HEK293 (cell line): ENCODE measurements around the gene AP2M1.

ENCODE experiments used
- GFI1B ChIP-seq: fragments of 450-650 bp; formaldehyde crosslinking; IDR thresholded peaks from 2 replicates; pipeline ENCODE4 v1.5.1; 2016; ENCODE audit warnings: missing biosample characterization, missing genetic modification characterization
- IKZF3 ChIP-seq: fragments of 450-650 bp; IDR thresholded peaks from 2 replicates; pipeline ENCODE4 v1.5.0; 2018; ENCODE audit warnings: missing biosample characterization, mild to moderate bottlenecking, missing genetic modification characterization, moderate library complexity
- KLF8 ChIP-seq: fragments of 450-650 bp; formaldehyde crosslinking; IDR thresholded peaks from 2 replicates; pipeline ENCODE4 v1.5.1; 2016; ENCODE audit warnings: missing biosample characterization, missing genetic modification characterization
- PRDM10 ChIP-seq: fragments of 450-650 bp; formaldehyde crosslinking; IDR thresholded peaks from 2 replicates; pipeline ENCODE4 v1.5.1; 2016; ENCODE audit warnings: missing biosample characterization, missing genetic modification characterization
- SP3 ChIP-seq: fragments of 450-650 bp; formaldehyde crosslinking; IDR thresholded peaks from 2 replicates; pipeline ENCODE4 v1.5.1; 2016; ENCODE audit warnings: missing biosample characterization, missing genetic modification characterization
- TRIM28 ChIP-seq: IDR thresholded peaks from 2 replicates; pipeline ENCODE4 v1.6.1; 2011; ENCODE audit warnings: low read length, control low read depth, borderline replicate concordance
- YY1 ChIP-seq: fragments of 450-650 bp; formaldehyde crosslinking; IDR thresholded peaks from 2 replicates; pipeline ENCODE4 v1.5.1; 2018; ENCODE audit warnings: missing biosample characterization, missing genetic modification characterization
- YY2 ChIP-seq: fragments of 450-650 bp; formaldehyde crosslinking; IDR thresholded peaks from 2 replicates; pipeline ENCODE4 v1.5.1; 2016; ENCODE audit warnings: missing biosample characterization, missing genetic modification characterization
- ZBTB1 ChIP-seq: fragments of 450-650 bp; formaldehyde crosslinking; IDR thresholded peaks from 2 replicates; pipeline ENCODE4 v1.5.1; 2016; ENCODE audit warnings: missing biosample characterization, missing genetic modification characterization
- ZBTB20 ChIP-seq: fragments of 450-650 bp; formaldehyde crosslinking; IDR thresholded peaks from 2 replicates; pipeline ENCODE4 v1.5.1; 2016; ENCODE audit warnings: missing biosample characterization, missing genetic modification characterization
- ZBTB8A ChIP-seq: fragments of 450-650 bp; formaldehyde crosslinking; IDR thresholded peaks from 2 replicates; pipeline ENCODE4 v1.5.1; 2016; ENCODE audit warnings: missing biosample characterization, missing genetic modification characterization
- ZFHX2 ChIP-seq: fragments of 450-650 bp; formaldehyde crosslinking; conservative IDR thresholded peaks from 2 replicates; pipeline ENCODE4 v1.5.1; 2016; ENCODE audit warnings: missing biosample characterization, missing genetic modification characterization
- ZNF19 ChIP-seq: fragments of 450-650 bp; formaldehyde crosslinking; IDR thresholded peaks from 2 replicates; pipeline ENCODE4; 2016; ENCODE audit warnings: missing biosample characterization, missing genetic modification characterization, low read depth
- ZNF221 ChIP-seq: fragments of 450-650 bp; formaldehyde crosslinking; IDR thresholded peaks from 2 replicates; pipeline ENCODE4 v1.5.1; 2017; ENCODE audit warnings: missing biosample characterization, missing genetic modification characterization, borderline replicate concordance
- ZNF350 ChIP-seq: fragments of 450-650 bp; formaldehyde crosslinking; IDR thresholded peaks from 2 replicates; pipeline ENCODE4 v1.5.0; 2017; ENCODE audit warnings: missing biosample characterization, mild to moderate bottlenecking, missing genetic modification characterization
- ZNF362 ChIP-seq: fragments of 450-650 bp; formaldehyde crosslinking; IDR thresholded peaks from 2 replicates; pipeline ENCODE4 v1.5.1; 2016; ENCODE audit warnings: missing biosample characterization, missing genetic modification characterization
- ZNF366 ChIP-seq: fragments of 450-650 bp; formaldehyde crosslinking; conservative IDR thresholded peaks from 2 replicates; pipeline ENCODE4 v1.5.1; 2016; ENCODE audit warnings: missing biosample characterization, missing genetic modification characterization
- ZNF423 ChIP-seq: fragments of 450-650 bp; formaldehyde crosslinking; IDR thresholded peaks from 2 replicates; pipeline ENCODE4 v1.5.1; 2016; ENCODE audit warnings: missing biosample characterization, missing genetic modification characterization
- ZNF501 ChIP-seq: fragments of 450-650 bp; formaldehyde crosslinking; IDR thresholded peaks from 2 replicates; pipeline ENCODE4 v1.5.1; 2016; ENCODE audit warnings: missing biosample characterization, missing genetic modification characterization
- ZNF610 ChIP-seq: fragments of 450-650 bp; formaldehyde crosslinking; IDR thresholded peaks from 2 replicates; pipeline ENCODE4 v1.5.1; 2016; ENCODE audit warnings: missing biosample characterization, missing genetic modification characterization, borderline replicate concordance
- ZNF658 ChIP-seq: fragments of 450-650 bp; formaldehyde crosslinking; IDR thresholded peaks from 2 replicates; pipeline ENCODE4; 2016; ENCODE audit warnings: missing biosample characterization, missing genetic modification characterization
- ZNF701 ChIP-seq: fragments of 450-650 bp; formaldehyde crosslinking; IDR thresholded peaks from 2 replicates; pipeline ENCODE4 v1.5.1; 2016; ENCODE audit warnings: missing biosample characterization, missing genetic modification characterization
- ZNF777 ChIP-seq: fragments of 450-650 bp; formaldehyde crosslinking; IDR thresholded peaks from 2 replicates; pipeline ENCODE4 v1.5.1; 2017; ENCODE audit warnings: missing biosample characterization, missing genetic modification characterization, borderline replicate concordance
- ZNF791 ChIP-seq: fragments of 450-650 bp; formaldehyde crosslinking; IDR thresholded peaks from 2 replicates; pipeline ENCODE4 v1.5.1; 2016; ENCODE audit warnings: missing biosample characterization, missing genetic modification characterization
- ZNF843 ChIP-seq: fragments of 450-650 bp; formaldehyde crosslinking; IDR thresholded peaks from 2 replicates; pipeline ENCODE4 v1.5.1; 2016; ENCODE audit warnings: missing biosample characterization, missing genetic modification characterization
- TF ChIP-seq, protein P1 (sequence below): fragments of 450-650 bp; formaldehyde crosslinking; IDR thresholded peaks from 2 replicates; pipeline ENCODE4 v1.5.1; 2016; ENCODE audit warnings: missing biosample characterization, missing genetic modification characterization
- TF ChIP-seq, protein P2 (sequence below): fragments of 450-650 bp; formaldehyde crosslinking; IDR thresholded peaks from 2 replicates; pipeline ENCODE4 v1.5.1; 2016; ENCODE audit warnings: missing biosample characterization, missing genetic modification characterization
- TF ChIP-seq, protein P3 (sequence below): fragments of 450-650 bp; formaldehyde crosslinking; IDR thresholded peaks from 2 replicates; pipeline ENCODE4 v1.5.1; 2017; ENCODE audit warnings: missing biosample characterization, missing genetic modification characterization

The AP2M1 gene

GRCh38 chr3:184133840-184134745 is 40.6 kb upstream of the AP2M1 start (continued):
- TF ChIP-seq PRDM10 (tag by site-specific recombination), result peak; percentile 96
- no peak for TF ChIP-seq ZBTB1 (tag by site-specific recombination)
- TF ChIP-seq IKZF3, result peak; percentile 73
- TF ChIP-seq, protein P1, sequence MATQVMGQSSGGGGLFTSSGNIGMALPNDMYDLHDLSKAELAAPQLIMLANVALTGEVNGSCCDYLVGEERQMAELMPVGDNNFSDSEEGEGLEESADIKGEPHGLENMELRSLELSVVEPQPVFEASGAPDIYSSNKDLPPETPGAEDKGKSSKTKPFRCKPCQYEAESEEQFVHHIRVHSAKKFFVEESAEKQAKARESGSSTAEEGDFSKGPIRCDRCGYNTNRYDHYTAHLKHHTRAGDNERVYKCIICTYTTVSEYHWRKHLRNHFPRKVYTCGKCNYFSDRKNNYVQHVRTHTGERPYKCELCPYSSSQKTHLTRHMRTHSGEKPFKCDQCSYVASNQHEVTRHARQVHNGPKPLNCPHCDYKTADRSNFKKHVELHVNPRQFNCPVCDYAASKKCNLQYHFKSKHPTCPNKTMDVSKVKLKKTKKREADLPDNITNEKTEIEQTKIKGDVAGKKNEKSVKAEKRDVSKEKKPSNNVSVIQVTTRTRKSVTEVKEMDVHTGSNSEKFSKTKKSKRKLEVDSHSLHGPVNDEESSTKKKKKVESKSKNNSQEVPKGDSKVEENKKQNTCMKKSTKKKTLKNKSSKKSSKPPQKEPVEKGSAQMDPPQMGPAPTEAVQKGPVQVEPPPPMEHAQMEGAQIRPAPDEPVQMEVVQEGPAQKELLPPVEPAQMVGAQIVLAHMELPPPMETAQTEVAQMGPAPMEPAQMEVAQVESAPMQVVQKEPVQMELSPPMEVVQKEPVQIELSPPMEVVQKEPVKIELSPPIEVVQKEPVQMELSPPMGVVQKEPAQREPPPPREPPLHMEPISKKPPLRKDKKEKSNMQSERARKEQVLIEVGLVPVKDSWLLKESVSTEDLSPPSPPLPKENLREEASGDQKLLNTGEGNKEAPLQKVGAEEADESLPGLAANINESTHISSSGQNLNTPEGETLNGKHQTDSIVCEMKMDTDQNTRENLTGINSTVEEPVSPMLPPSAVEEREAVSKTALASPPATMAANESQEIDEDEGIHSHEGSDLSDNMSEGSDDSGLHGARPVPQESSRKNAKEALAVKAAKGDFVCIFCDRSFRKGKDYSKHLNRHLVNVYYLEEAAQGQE (tag by site-specific recombination), result peak; percentile 23; the same call in 1 of the 2 replicates
- TF ChIP-seq ZNF843, result 0 out of 2 replicates have a peak, but pooled peaks have one; percentile 55
- peak; percentile 66 for TF ChIP-seq SP3 (tag by site-specific recombination)
- TF ChIP-seq ZNF791 (tag by site-specific recombination), result no peak
- no peak for TF ChIP-seq ZNF350 (tag by site-specific recombination)
- TF ChIP-seq ZNF366 (tag by site-specific recombination), result 0 out of 2 replicates have a peak, but pooled peaks have one; percentile 29
- TF ChIP-seq ZNF701 (tag by site-specific recombination), result no peak
- TF ChIP-seq KLF8 (tag by site-specific recombination), result peak; percentile 55
- TF ChIP-seq, protein P2, sequence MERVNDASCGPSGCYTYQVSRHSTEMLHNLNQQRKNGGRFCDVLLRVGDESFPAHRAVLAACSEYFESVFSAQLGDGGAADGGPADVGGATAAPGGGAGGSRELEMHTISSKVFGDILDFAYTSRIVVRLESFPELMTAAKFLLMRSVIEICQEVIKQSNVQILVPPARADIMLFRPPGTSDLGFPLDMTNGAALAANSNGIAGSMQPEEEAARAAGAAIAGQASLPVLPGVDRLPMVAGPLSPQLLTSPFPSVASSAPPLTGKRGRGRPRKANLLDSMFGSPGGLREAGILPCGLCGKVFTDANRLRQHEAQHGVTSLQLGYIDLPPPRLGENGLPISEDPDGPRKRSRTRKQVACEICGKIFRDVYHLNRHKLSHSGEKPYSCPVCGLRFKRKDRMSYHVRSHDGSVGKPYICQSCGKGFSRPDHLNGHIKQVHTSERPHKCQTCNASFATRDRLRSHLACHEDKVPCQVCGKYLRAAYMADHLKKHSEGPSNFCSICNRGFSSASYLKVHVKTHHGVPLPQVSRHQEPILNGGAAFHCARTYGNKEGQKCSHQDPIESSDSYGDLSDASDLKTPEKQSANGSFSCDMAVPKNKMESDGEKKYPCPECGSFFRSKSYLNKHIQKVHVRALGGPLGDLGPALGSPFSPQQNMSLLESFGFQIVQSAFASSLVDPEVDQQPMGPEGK (tag by site-specific recombination), result peak; percentile 51
- no peak for TF ChIP-seq ZNF362 (tag by site-specific recombination)
- no peak for TF ChIP-seq ZNF221
- TF ChIP-seq ZNF19 (tag by site-specific recombination), result no peak
- TF ChIP-seq TRIM28, result 0 out of 2 replicates have a peak, but pooled peaks have one; percentile 30
- 0 out of 2 replicates have a peak, but pooled peaks have one; percentile 15 for TF ChIP-seq ZNF610 (tag by site-specific recombination)
- peak; percentile 15; the same call in 1 of the 2 replicates for TF ChIP-seq ZFHX2
- TF ChIP-seq ZBTB20 (tag by site-specific recombination), result peak; percentile 96
- TF ChIP-seq, protein P3, sequence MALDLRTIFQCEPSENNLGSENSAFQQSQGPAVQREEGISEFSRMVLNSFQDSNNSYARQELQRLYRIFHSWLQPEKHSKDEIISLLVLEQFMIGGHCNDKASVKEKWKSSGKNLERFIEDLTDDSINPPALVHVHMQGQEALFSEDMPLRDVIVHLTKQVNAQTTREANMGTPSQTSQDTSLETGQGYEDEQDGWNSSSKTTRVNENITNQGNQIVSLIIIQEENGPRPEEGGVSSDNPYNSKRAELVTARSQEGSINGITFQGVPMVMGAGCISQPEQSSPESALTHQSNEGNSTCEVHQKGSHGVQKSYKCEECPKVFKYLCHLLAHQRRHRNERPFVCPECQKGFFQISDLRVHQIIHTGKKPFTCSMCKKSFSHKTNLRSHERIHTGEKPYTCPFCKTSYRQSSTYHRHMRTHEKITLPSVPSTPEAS (tag by site-specific recombination), result peak; percentile 96
- TF ChIP-seq ZBTB8A (tag by site-specific recombination), result peak; percentile 98
- no peak for TF ChIP-seq ZNF658
- no peak for TF ChIP-seq ZNF423
- TF ChIP-seq ZNF501, result peak; percentile 62; the same call in 1 of the 2 replicates
- no peak for TF ChIP-seq GFI1B (tag by site-specific recombination)
- no peak for TF ChIP-seq YY2 (tag by site-specific recombination)
- 0 out of 2 replicates have a peak, but pooled peaks have one; percentile 27 for TF ChIP-seq YY1 (tag by site-specific recombination)
- TF ChIP-seq ZNF777 (tag by site-specific recombination), result peak; percentile 8; the same call in 1 of the 2 replicates
